ENCODE data around the gene TXN.
"Not testable (repeated sequence)": the region's sequence is repeated elsewhere in the genome, so short reads cannot be mapped to it uniquely, and the experiment has no call there.

The TXN gene

GRCh38 chr9:110214090-110214489 lies 42.2 kb downstream of the TXN start:
- in situ Hi-C loops (cut with MboI; ENCODE audit: low sequenced_read_pairs): no loop called here

- in situ Hi-C loops (cut with MboI; ENCODE audit: low sequenced_read_pairs): no loop called here
These were observed 42.8 kb downstream of the TXN start for GRCh38 chr9:110213413-110214044.

DNA sequence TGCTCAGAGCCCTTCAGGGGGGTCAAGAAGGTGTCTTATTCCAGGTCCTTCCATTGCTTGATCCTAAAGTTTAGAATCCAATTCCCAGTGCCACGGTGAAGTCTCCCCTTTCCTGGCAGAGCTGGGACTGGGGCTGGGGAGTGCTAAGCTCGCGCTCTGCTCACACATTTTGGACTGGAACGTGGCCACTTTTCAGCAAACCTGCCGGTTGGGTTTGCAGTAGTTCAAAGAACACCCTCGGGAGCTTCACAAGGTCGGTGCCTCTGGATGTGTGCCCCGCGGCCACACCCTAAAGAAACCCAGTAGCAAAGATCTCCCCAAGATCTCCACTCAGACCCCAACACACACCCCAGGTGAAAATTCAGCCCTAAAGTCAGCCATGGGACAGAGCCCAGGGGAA lies 48.3 kb downstream of the TXN start, which contains the start of gene C9orf152:
C9orf152 (minus strand) TSS at position 129 of the 400 bp plus-strand sequence. CDS start 580 bp downstream, outside the sequence.
- in situ Hi-C loops (cut with MboI; ENCODE audit: low sequenced_read_pairs): no loop called here

DNA sequence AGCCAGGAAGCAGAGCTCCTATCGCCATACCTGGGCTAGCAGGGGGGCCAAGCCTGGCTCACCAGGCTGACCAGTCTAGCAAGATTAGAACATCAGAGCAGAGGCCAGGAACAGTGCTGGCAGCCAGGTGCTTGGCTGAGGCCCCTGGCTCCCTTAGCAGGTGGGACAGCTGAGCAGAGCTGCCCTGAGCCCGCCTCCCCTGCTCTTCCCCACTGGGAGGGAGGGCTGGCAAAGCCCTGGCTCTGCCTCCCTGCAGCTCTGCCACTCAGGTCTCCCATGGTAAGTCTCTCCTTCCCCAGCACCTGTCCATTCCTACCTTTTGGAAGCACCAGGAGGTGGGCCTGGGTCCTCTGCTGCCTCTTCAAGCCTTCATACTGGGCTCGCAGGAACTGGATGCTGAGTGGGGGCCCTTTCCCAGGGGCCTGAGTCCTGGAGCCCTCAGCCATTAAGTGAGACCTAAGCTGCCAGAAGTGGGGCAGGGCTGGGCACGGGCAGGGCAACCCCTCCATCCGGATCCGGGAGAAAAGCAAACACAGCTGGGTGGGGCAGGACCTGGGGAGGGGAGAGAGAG lies 49.2 kb downstream of the TXN start:
- in situ Hi-C loops (cut with MboI; ENCODE audit: low sequenced_read_pairs): no loop called here

DNA sequence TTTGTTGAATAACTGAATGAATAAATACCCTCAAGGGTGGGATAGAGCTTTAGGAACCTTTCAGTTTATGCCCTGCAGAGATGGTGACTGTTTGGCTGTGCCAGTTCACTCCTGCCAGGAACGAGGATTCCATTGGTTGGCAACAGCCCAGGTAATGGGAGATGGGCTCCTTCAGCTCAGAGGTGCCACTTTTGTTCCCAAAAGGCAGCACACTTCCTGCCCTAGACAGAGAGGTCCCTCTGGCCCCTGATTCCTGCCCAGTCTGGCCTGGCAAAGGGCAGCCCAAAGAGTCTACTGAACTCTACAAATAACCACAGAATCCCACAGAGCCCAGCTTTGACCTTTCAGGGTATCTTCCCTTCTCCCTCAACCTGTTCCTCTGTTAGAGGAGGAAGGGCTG lies 49.9 kb downstream of the TXN start:
- in situ Hi-C loops (cut with MboI; ENCODE audit: low sequenced_read_pairs): no loop called here

GRCh38 chr9:110205612-110206011 lies 50.7 kb downstream of the TXN start:
- in situ Hi-C loops (cut with MboI; ENCODE audit: low sequenced_read_pairs): not testable (repeated sequence)

- in situ Hi-C loops (cut with MboI; ENCODE audit: low sequenced_read_pairs): no loop called here
These were observed 54.1 kb downstream of the TXN start for GRCh38 chr9:110202232-110202631.

GRCh38 chr9:110199643-110200042 lies 56.7 kb downstream of the TXN start:
- in situ Hi-C loops (cut with MboI; ENCODE audit: low sequenced_read_pairs): loop anchor here (25.0 kb wide), 1 partner anchor 413 kb away; no protein-coding TSS in a partner anchor

DNA sequence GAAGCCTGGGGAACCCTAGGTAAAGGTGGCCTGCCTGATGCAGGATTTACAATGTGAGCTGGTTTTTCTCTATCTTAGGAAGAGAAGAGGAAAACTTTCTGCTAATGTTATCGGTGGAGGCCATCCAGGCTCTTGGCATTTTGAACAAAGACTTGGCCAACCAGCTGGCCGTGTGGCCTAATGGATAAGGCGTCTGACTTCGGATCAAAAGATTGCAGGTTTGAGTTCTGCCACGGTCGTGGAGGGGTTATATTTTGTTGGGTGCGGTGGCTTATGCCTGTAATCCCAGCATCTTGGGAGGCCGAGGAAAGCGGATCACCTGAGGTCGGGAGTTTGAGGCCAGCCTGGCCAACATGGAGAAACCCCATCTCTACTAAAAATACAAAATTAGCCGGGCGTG lies 58.0 kb downstream of the TXN start:
- in situ Hi-C loops (cut with MboI; ENCODE audit: low sequenced_read_pairs): loop anchor here (25.0 kb wide), 1 partner anchor 414 kb away; no protein-coding TSS in a partner anchor

DNA sequence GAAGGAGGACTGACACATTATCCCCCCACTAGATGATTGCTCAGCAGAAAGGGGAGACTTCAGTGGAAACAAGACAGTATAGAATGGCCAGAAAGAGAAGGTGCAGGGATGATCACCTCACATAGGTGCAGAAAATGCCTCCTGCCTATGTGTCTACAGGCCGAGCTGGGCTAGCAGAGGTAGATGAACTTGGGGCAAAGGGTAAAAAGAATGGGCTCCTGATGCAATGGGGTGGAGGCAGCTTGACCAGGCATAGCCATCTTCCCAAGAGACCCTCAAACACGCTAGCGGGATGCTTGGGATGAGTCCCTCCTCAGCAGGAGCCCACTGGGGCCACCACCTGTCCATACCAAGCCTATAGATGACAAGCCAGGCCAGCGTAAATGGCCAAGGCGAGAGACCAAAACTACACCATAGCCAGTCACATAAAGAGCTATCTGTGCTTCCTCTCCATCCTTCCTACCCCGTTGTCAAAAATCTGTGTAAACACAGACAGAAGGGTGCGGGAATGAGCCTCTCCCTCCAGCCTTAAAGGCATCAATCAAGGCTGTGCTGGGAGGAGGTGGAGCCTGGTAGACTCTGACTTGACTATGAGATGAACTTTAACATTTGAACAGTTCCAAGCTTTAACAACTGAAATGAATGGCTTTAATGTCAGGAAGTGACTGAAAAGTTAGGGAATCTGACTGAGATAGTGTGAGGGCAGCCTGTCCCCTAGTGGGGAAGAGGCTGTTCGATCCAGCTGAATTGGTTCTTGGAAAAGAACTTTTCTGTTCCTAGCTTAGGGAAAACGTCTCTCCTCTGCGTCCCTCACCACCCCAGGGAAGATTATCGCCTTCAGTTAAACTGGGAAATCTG lies 58.7 kb downstream of the TXN start:
- in situ Hi-C loops (cut with MboI; ENCODE audit: low sequenced_read_pairs): loop anchor here (25.0 kb wide), 1 partner anchor 415 kb away; no protein-coding TSS in a partner anchor

DNA sequence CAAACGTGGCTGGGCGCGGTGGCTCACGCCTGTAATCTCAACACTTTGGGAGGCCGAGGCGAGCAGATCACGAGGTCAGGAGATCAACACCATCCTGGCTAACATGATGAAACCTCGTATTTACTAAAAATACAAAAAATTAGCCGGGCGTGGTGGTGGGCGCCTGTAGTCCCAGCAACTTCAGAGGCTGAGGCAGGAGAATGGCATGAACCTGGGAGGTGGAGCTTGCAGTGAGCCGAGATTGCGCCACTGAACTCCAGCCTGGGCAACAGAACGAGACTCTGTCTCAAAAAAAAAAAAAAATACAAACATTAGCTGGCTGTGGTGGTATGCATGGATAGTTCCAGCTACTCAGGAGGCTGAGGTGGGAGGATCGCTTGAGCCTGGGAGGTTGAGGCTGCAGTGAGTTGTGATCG lies 60.2 kb downstream of the TXN start:
- in situ Hi-C loops (cut with MboI; ENCODE audit: low sequenced_read_pairs): loop anchor here (25.0 kb wide), 1 partner anchor 416 kb away; no protein-coding TSS in a partner anchor
